Suprapubic skin (tissue), 4 donors: ENCODE data around the gene GPRC5B. TPM values are rescaled to one million over a fixed set of nuclear protein-coding genes. Genes with fewer than 3 reads are reported as not detected.

ENCODE experiments used
- DNase-seq, 2 donors: peaks; one replicate each; pipeline ENCODE4 v3.0.0-alpha.2; 2019; ENCODE audit warnings: low spot score in 2 of 2
- H3K27ac ChIP-seq: fragments of 200-600 bp; sonication (generic); one replicate; pipeline ENCODE4 v1.5.1; 2019
- H3K27me3 ChIP-seq: fragments of 200-600 bp; sonication (generic); one replicate; pipeline ENCODE4 v1.5.1; 2019
- H3K36me3 ChIP-seq: fragments of 200-600 bp; sonication (generic); one replicate; pipeline ENCODE4 v1.5.1; 2019
- H3K4me1 ChIP-seq: fragments of 200-600 bp; sonication (generic); one replicate; pipeline ENCODE4 v1.5.1; 2019
- H3K4me3 ChIP-seq: fragments of 200-600 bp; sonication (generic); one replicate; pipeline ENCODE4 v1.5.1; 2019; ENCODE audit warnings: mild to moderate bottlenecking
- H3K9me3 ChIP-seq: fragments of 200-600 bp; sonication (generic); one replicate; pipeline ENCODE4 v1.5.1; 2019
- CTCF ChIP-seq, 2 donors: fragments of 200-600 bp in 1 of 2; fragments of 450-650 bp in 1 of 2; sonication (generic) in 1 of 2; IDR thresholded peaks; one replicate each; pipeline ENCODE4 v1.5.1; 2016 to 2019; ENCODE audit warnings: antibody characterized with exemption in 2 of 2, mild to moderate bottlenecking in 1 of 2, moderate library complexity in 1 of 2
- EP300 ChIP-seq: sonication (generic); formaldehyde crosslinking; IDR thresholded peaks from one replicate; pipeline ENCODE4 v1.6.1; 2017; ENCODE audit warnings: antibody characterized with exemption
- POLR2A ChIP-seq, 2 donors: fragments of 450-650 bp; IDR thresholded peaks; one replicate each; pipeline ENCODE4 v1.6.1; 2017; ENCODE audit warnings: antibody characterized with exemption in 2 of 2, mild to moderate bottlenecking in 2 of 2, moderate library complexity in 2 of 2
- POLR2AphosphoS5 ChIP-seq, 3 donors: sonication (generic); formaldehyde crosslinking; IDR thresholded peaks; one replicate each; pipeline ENCODE4 v1.6.1; 2017; ENCODE audit warnings: antibody characterized with exemption in 3 of 3
- WGBS: methylation state at CpG from one replicate; pipeline ENCODE4 v1.1.5; 2018; 5-methylcytosine and 5-hydroxymethylcytosine counted together
- total RNA-seq, 4 donors: library from RNA; depleted of rRNA; stranded (reverse); fragments of >200 nt; gene quantifications; one replicate each; pipeline ENCODE4 v1.1.0, GENCODE V29; 2016

GPRC5B gene
- total RNA-seq, 4 donors from 2014 or later = 4.1 to 10.6 (median 6.9) TPM

DNA sequence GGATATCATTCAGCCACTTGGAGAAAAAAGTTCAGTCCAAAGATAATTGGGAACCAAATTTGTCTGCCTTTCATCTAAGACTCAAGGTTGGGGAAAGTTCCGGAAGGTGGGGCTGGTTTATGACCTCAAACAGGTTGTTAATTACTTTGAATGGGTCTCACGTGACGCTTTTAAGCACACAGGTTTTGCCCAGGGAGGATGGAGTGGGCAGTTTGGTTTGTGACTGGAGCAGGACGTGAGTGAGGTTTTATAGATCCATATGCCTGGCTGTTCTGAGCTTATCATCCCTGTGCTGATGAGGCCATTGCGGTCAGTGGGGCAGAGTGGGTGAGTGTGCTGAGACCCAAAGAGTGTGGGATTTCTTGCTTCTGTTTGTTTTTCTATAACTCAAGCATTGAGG is 38.7 kb upstream of the GPRC5B start:
- H3K27me3 ChIP-seq = peaks cover 7% of the 10 kb centered on the region
- no peaks in the 10 kb centered on the region for H3K4me1 ChIP-seq
- no peaks in the 10 kb centered on the region for H3K9me3 ChIP-seq
- H3K4me3 ChIP-seq = no peak overlapping the region
- TF ChIP-seq POLR2AphosphoS5 (IDR thresholded peaks at IDR 0.05) = no peak
- H3K36me3 ChIP-seq = no peaks in the 10 kb centered on the region
- WGBS = 35% methylated on average over 5 of the region's 5 CpGs
- DNase-seq = no peak
- no peak overlapping the region for H3K27ac ChIP-seq

DNA sequence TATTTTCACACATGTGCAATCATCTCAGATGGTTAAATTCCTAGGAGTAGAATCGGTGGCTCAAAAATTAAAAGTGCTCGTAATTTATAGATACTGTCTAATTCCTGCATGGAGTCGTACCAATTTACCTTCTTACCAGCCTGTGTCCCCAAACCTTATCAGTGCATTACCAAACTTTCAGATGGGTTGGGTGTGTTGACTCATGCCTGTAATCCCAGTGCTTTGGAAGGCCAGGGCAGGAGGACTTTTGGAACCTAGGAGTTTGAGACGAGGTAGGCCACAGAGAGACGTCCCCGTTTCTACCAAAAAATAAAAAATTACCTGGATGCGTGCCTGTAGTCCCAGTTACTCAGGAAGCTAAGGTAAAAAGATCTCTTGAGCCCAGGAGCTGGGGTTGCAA is 34.5 kb upstream of the GPRC5B start:
- 92% methylated on average over 7 of the region's 7 CpGs for WGBS
- no peak for DNase-seq
- no peak for TF ChIP-seq POLR2AphosphoS5 (IDR thresholded peaks at IDR 0.05)
- TF ChIP-seq EP300 = no peak
- no peak for TF ChIP-seq POLR2A (IDR thresholded peaks at IDR 0.05)
- no peak for TF ChIP-seq CTCF (IDR thresholded peaks at IDR 0.05)

GRCh38 chr16:19916064-19916463 is 31.4 kb upstream of the GPRC5B start:
- 85% methylated on average over 5 of the region's 5 CpGs for WGBS
- Histone ChIP-seq H3K4me3 (no peak overlapping the region), H3K4me1 (no peaks in the 10 kb centered on the region), H3K9me3 (no peaks in the 10 kb centered on the region), H3K27ac (no peak overlapping the region), H3K27me3 (peaks cover 4% of the 10 kb centered on the region), H3K36me3 (no peaks in the 10 kb centered on the region)
- TF ChIP-seq EP300 = no peak
- TF ChIP-seq POLR2A (IDR thresholded peaks at IDR 0.05) = no peak
- TF ChIP-seq POLR2AphosphoS5 (IDR thresholded peaks at IDR 0.05) = no peak
- TF ChIP-seq CTCF (IDR thresholded peaks at IDR 0.05) = no peak
- DNase-seq = no peak

More for the DNA sequence above, 34.5 kb upstream of the GPRC5B start:
- no peak overlapping the region for H3K27ac ChIP-seq
- no peak overlapping the region for H3K4me3 ChIP-seq
- no peaks in the 10 kb centered on the region for H3K36me3 ChIP-seq
- H3K9me3 ChIP-seq = no peaks in the 10 kb centered on the region
- peaks cover 11% of the 10 kb centered on the region for H3K27me3 ChIP-seq
- no peaks in the 10 kb centered on the region for H3K4me1 ChIP-seq

GRCh38 chr16:19914877-19915276 is 30.2 kb upstream of the GPRC5B start:
- no peak for DNase-seq
- H3K27me3 ChIP-seq = peaks cover 4% of the 10 kb centered on the region
- H3K4me3 ChIP-seq = no peak overlapping the region
- TF ChIP-seq POLR2AphosphoS5 (IDR thresholded peaks at IDR 0.05) = no peak
- no peak for TF ChIP-seq POLR2A (IDR thresholded peaks at IDR 0.05)
- no peak for TF ChIP-seq EP300
- no peak for TF ChIP-seq CTCF (IDR thresholded peaks at IDR 0.05)
- H3K36me3 ChIP-seq = no peaks in the 10 kb centered on the region
- H3K27ac ChIP-seq = no peak overlapping the region
- WGBS = 88% methylated on average over 7 of the region's 7 CpGs
- no peaks in the 10 kb centered on the region for H3K9me3 ChIP-seq
- no peaks in the 10 kb centered on the region for H3K4me1 ChIP-seq

GRCh38 chr16:19913340-19913645 is 28.6 kb upstream of the GPRC5B start:
- TF ChIP-seq POLR2AphosphoS5 (IDR thresholded peaks at IDR 0.05) (no peak), CTCF (IDR thresholded peaks at IDR 0.05) (no peak), POLR2A (IDR thresholded peaks at IDR 0.05) (no peak), EP300 (no peak)
- no peaks in the 10 kb centered on the region for H3K9me3 ChIP-seq
- H3K27ac ChIP-seq = no peak overlapping the region
- WGBS = 61% methylated on average over 2 of the region's 2 CpGs
- no peaks in the 10 kb centered on the region for H3K4me1 ChIP-seq
- DNase-seq = no peak
- H3K27me3 ChIP-seq = peaks cover 4% of the 10 kb centered on the region
- no peaks in the 10 kb centered on the region for H3K36me3 ChIP-seq
- no peak overlapping the region for H3K4me3 ChIP-seq
